H1 (cell line): Measurements from ENCODE around the gene GCGR. TPM values are rescaled to one million over a fixed set of nuclear protein-coding genes. Genes with fewer than 3 reads are reported as not detected.

Experiments
- CTCF ChIA-PET: fragments of 300-600 bp; sonication (Branson Sonifier 250); formaldehyde crosslinking; loops from one replicate; lab custom pipeline; 2021; ENCODE audit not compliant: partially characterized antibody; lab: Charles Lee
- POLR2A ChIA-PET: fragments of 300-600 bp; sonication (Branson Sonifier 250); formaldehyde crosslinking; loops from one replicate; lab custom pipeline; 2021; ENCODE audit warnings: inconsistent platforms; ENCODE audit not compliant: partially characterized antibody; lab: Charles Lee
- DNase-seq, 2 experiments: peaks; one replicate each; pipeline versions ENCODE4 v3.0.0 to v3.0.0-alpha.2; 2010 to 2022; ENCODE audit warnings: low spot score in 2 of 2, low read depth in 1 of 2, mixed read lengths in 1 of 2
- FAIRE-seq: peaks from 2 replicates; lab custom pipeline; 2011; peaks lifted over from hg19 to GRCh38; lab: Jason Lieb, UNC
- H2AFZ ChIP-seq: 2 replicates; pipeline ENCODE4 v1.8.1; 2012; ENCODE audit warnings: low read length, inconsistent platforms
- H2AK5ac ChIP-seq: 2 replicates; pipeline ENCODE4 v1.6.1; 2013; ENCODE audit warnings: low read depth, low read length
- H2BK120ac ChIP-seq: replicated peaks from 2 replicates; pipeline ENCODE3; 2013; ENCODE audit warnings: low read depth, low read length, inconsistent platforms
- H2BK12ac ChIP-seq: 2 replicates; pipeline ENCODE4 v1.6.1; 2013; ENCODE audit warnings: low read depth, low read length
- H2BK15ac ChIP-seq: 2 replicates; pipeline ENCODE4 v1.6.1; 2013; ENCODE audit warnings: low read length
- H2BK20ac ChIP-seq: 2 replicates; pipeline ENCODE4 v1.6.1; 2013; ENCODE audit warnings: low read length
- H2BK5ac ChIP-seq: 2 replicates; pipeline ENCODE4 v1.6.1; 2013; ENCODE audit warnings: low read depth, low read length
- H3K14ac ChIP-seq: 2 replicates; pipeline ENCODE4 v1.6.1; 2013; ENCODE audit warnings: inconsistent platforms; ENCODE audit not compliant: insufficient read length
- H3K18ac ChIP-seq: 2 replicates; pipeline ENCODE4 v1.6.1; 2013; ENCODE audit warnings: low read length; ENCODE audit errors: extremely low read depth
- H3K23ac ChIP-seq: 2 replicates; pipeline ENCODE4 v1.6.1; 2013; ENCODE audit warnings: inconsistent platforms; ENCODE audit not compliant: insufficient read length
- H3K23me2 ChIP-seq: 2 replicates; pipeline ENCODE4 v1.6.1; 2013; ENCODE audit warnings: low read depth, low read length
- H3K27ac ChIP-seq: 2 replicates; pipeline ENCODE4 v1.6.1; 2011; ENCODE audit warnings: low read depth, low read length, inconsistent platforms
- H3K27me3 ChIP-seq, 4 experiments: replicated peaks in 1 of 4; 1 replicate in 1 of 4; 2 replicates in 3 of 4; pipeline versions ENCODE4 v1.6.1 to v1.8.1; 2011 to 2013; ENCODE audit warnings: low read length in 3 of 4, mild to moderate bottlenecking in 3 of 4, inconsistent platforms in 2 of 4, mixed read lengths in 2 of 4, moderate library complexity in 1 of 4; ENCODE audit not compliant: control insufficient read depth in 3 of 4, insufficient read depth in 3 of 4; ENCODE audit errors: extremely low read depth in 1 of 4
- H3K36me3 ChIP-seq, 4 experiments: 2 replicates each; pipeline versions ENCODE4 v1.6.1 to v1.8.1; 2011 to 2013; ENCODE audit warnings: mild to moderate bottlenecking in 4 of 4, low read length in 3 of 4, moderate library complexity in 2 of 4, control low read depth in 1 of 4, inconsistent platforms in 1 of 4; ENCODE audit not compliant: insufficient read depth in 4 of 4, control insufficient read depth in 2 of 4
- H3K4ac ChIP-seq: replicated peaks from 2 replicates; pipeline ENCODE3; 2013; ENCODE audit warnings: low read length, low read depth, mixed read lengths, inconsistent platforms; ENCODE audit not compliant: insufficient read length
- H3K4me1 ChIP-seq, 4 experiments: replicated peaks in 1 of 4; 1 replicate in 1 of 4; 2 replicates in 3 of 4; pipeline versions ENCODE4 v1.6.1 to v1.8.1; 2011 to 2013; ENCODE audit warnings: low read length in 3 of 4, inconsistent platforms in 2 of 4, mixed read lengths in 1 of 4; ENCODE audit not compliant: insufficient read depth in 4 of 4, control insufficient read depth in 3 of 4
- H3K4me2 ChIP-seq, 2 experiments: 2 replicates each; pipeline versions ENCODE4 v1.6.1 to v1.8.1; 2011 to 2013; ENCODE audit warnings: low read depth in 2 of 2, low read length in 2 of 2, control low read depth in 1 of 2, inconsistent platforms in 1 of 2, mild to moderate bottlenecking in 1 of 2; ENCODE audit not compliant: insufficient read depth in 1 of 2
- H3K4me3 ChIP-seq, 4 experiments: fragments of 200-600, 300-600 bp in 1 of 4; sonication (generic), shearing (Covaris generic), sonication (Bioruptor Twin) in 1 of 4; 2 replicates each; pipeline versions ENCODE4 v1.5.1 to v1.8.1; 2011 to 2016; ENCODE audit warnings: low read length in 4 of 4, low read depth in 3 of 4, control low read depth in 2 of 4, inconsistent platforms in 2 of 4, mild to moderate bottlenecking in 2 of 4, mixed read lengths in 1 of 4, moderate library complexity in 1 of 4; ENCODE audit not compliant: insufficient read depth in 2 of 4; ENCODE audit errors: extremely low read depth in 1 of 4
- H3K56ac ChIP-seq: replicated peaks from 2 replicates; pipeline ENCODE3; 2013; ENCODE audit warnings: low read depth, mild to moderate bottlenecking, mixed read lengths, low read length, inconsistent platforms; ENCODE audit not compliant: insufficient read length
- H3K79me1 ChIP-seq: 2 replicates; pipeline ENCODE4 v1.6.1; 2013; ENCODE audit warnings: low read depth, low read length, control low read depth
- H3K79me2 ChIP-seq, 2 experiments: 2 replicates each; pipeline versions ENCODE4 v1.6.1 to v1.8.1; 2012 to 2013; ENCODE audit warnings: low read length in 2 of 2, mild to moderate bottlenecking in 2 of 2, inconsistent platforms in 1 of 2; ENCODE audit not compliant: insufficient read depth in 2 of 2, control insufficient read depth in 1 of 2
- H3K9ac ChIP-seq, 4 experiments: replicated peaks in 1 of 4; 1 replicate in 1 of 4; 2 replicates in 3 of 4; pipeline versions ENCODE4 v1.6.1 to v1.8.1; 2011 to 2013; ENCODE audit warnings: low read depth in 3 of 4, low read length in 3 of 4, control low read depth in 2 of 4, mild to moderate bottlenecking in 2 of 4, moderate library complexity in 2 of 4, inconsistent platforms in 1 of 4; ENCODE audit errors: extremely low read depth in 1 of 4
- H3K9me3 ChIP-seq, 2 experiments: 2 replicates each; pipeline versions ENCODE4 v1.6.1 to v1.8.1; 2012 to 2013; ENCODE audit warnings: mild to moderate bottlenecking in 2 of 2, moderate library complexity in 2 of 2, control low read depth in 1 of 2, inconsistent platforms in 1 of 2, low read depth in 1 of 2, low read length in 1 of 2, mixed read lengths in 1 of 2; ENCODE audit not compliant: insufficient read depth in 2 of 2
- H4K20me1 ChIP-seq, 2 experiments: replicated peaks in 1 of 2; 2 replicates each; pipeline versions ENCODE3 to v1.8.1; 2011 to 2013; ENCODE audit warnings: inconsistent platforms in 2 of 2, low read length in 2 of 2, mild to moderate bottlenecking in 1 of 2; ENCODE audit not compliant: insufficient read depth in 2 of 2, control insufficient read depth in 1 of 2
- H4K5ac ChIP-seq: 2 replicates; pipeline ENCODE4 v1.6.1; 2013; ENCODE audit warnings: low read length, low read depth, mixed read lengths, inconsistent platforms; ENCODE audit not compliant: insufficient read length
- H4K8ac ChIP-seq: 2 replicates; pipeline ENCODE4 v1.8.0; 2013; ENCODE audit warnings: mild to moderate bottlenecking, moderate library complexity, low read length, inconsistent platforms; ENCODE audit not compliant: insufficient read depth; ENCODE audit errors: extremely low read depth
- H4K91ac ChIP-seq: replicated peaks from 2 replicates; pipeline ENCODE3; 2013; ENCODE audit warnings: low read length, mixed read lengths, inconsistent platforms; ENCODE audit not compliant: insufficient read length
- BACH1 ChIP-seq: IDR thresholded peaks from 2 replicates; pipeline ENCODE4 v1.6.1; 2012; ENCODE audit warnings: low read length, improper control_type of control experiment
- EP300 ChIP-seq, 2 experiments: IDR thresholded peaks; 1 replicate in 1 of 2; 2 replicates in 1 of 2; pipeline ENCODE4 v1.6.1; 2011 to 2012; ENCODE audit warnings: low read depth in 2 of 2, low read length in 2 of 2, mild to moderate bottlenecking in 2 of 2, borderline replicate concordance in 1 of 2, inconsistent platforms in 1 of 2, moderate library complexity in 1 of 2
- GTF2F1 ChIP-seq: IDR thresholded peaks from 2 replicates; pipeline ENCODE4 v1.6.1; 2012; ENCODE audit warnings: low read depth, low read length, improper control_type of control experiment, borderline replicate concordance
- HDAC6 ChIP-seq: IDR thresholded peaks from one replicate; pipeline ENCODE4 v1.7.1; 2012; ENCODE audit warnings: low read depth, mild to moderate bottlenecking, inconsistent platforms, low read length, moderate library complexity
- KDM5A ChIP-seq: fragments of 200-600 bp; IDR thresholded peaks from 2 replicates; pipeline ENCODE4 v1.7.1; 2012; ENCODE audit warnings: mild to moderate bottlenecking, low read length, inconsistent platforms, mixed read lengths
- SAP30 ChIP-seq: fragments of 300-600 bp; sonication (generic); IDR thresholded peaks from 2 replicates; pipeline ENCODE4 v1.7.1; 2012; ENCODE audit warnings: low read length, moderate library complexity, mild to moderate bottlenecking, inconsistent platforms; ENCODE audit not compliant: insufficient read depth, insufficient replicate concordance
- SIX5 ChIP-seq: IDR thresholded peaks from 2 replicates; pipeline ENCODE4 v1.6.1; 2011; ENCODE audit warnings: mild to moderate bottlenecking, low read depth, low read length
- SRF ChIP-seq: IDR thresholded peaks from 2 replicates; pipeline ENCODE4 v1.6.1; 2011; ENCODE audit warnings: mild to moderate bottlenecking, low read depth, low read length, moderate library complexity
- YY1 ChIP-seq: IDR thresholded peaks from 2 replicates; pipeline ENCODE4 v1.6.1; 2011; ENCODE audit warnings: low read depth, mild to moderate bottlenecking, low read length
- WGBS, 2 experiments: shearing (Covaris generic) in 1 of 2; methylation state at CpG; one replicate each; pipeline versions ENCODE4 v1.1.6 to v1.1.7; 2013 to 2015; ENCODE audit warnings: low lambda C conversion rate in 2 of 2, mixed read lengths in 2 of 2, inconsistent platforms in 1 of 2, low coverage in 1 of 2, missing lambda C conversion rate in 1 of 2; ENCODE audit not compliant: insufficient replicate concordance in 2 of 2, insufficient coverage in 1 of 2, insufficient read length in 1 of 2; ENCODE audit errors: extremely low coverage in 1 of 2, missing lambda C conversion rate in 1 of 2; 5-methylcytosine and 5-hydroxymethylcytosine counted together
- polyA plus RNA-seq, 7 experiments: library from polyadenylated mRNA; depleted of rRNA in 3 of 7; stranded (reverse) in 5 of 7; unstranded in 2 of 7; fragments of >200 nt in 5 of 7; fragments of 200-250 nt in 2 of 7; gene quantifications; 1 replicate in 5 of 7; 2 replicates in 1 of 7; 4 replicates in 1 of 7; pipeline versions ENCODE4 v1.2.1 to v1.2.3, GENCODE V29; 2011 to 2013; ENCODE audit warnings: missing spikeins in 2 of 7, mixed read lengths in 2 of 7
- total RNA-seq: library from RNA; stranded (reverse); fragmentation: NEBNext Ultra II Directional; extraction: Animal tissue kit (Norgen Biotek cat#: 25700); gene quantifications from 2 replicates; pipeline ENCODE4 v1.2.1, GENCODE V29; 2021

Gene GCGR
- total and polyA plus RNA-seq, 2 of the 8 experiments (the other 6 are each of a cell fraction or from before 2014, with no cell fraction given), result 0.44 to 0.56 TPM

GRCh38 chr17:81801327-81801726 is 2.6 kb upstream of the GCGR start:
- H2BK12ac ChIP-seq, result no peak overlapping the region
- ChIA-PET POLR2A (interaction anchor here (0.6 to 1.5 kb wide), 5 partner anchors 14 to 155 kb away, joined by 3 to 7 read pairs (median 5); no protein-coding TSS in a partner anchor), CTCF (interaction anchor here (0.6 to 1.0 kb wide), 3 partner anchors 24 to 64 kb away, joined by 3 to 4 read pairs (median 3); no protein-coding TSS in a partner anchor)
- H3K79me2 ChIP-seq, result no peaks in the 10 kb centered on the region
- no peak overlapping the region for H2BK15ac ChIP-seq
- H2BK5ac ChIP-seq, result no peak overlapping the region
- H3K36me3 ChIP-seq, result peaks cover 0 to 10% (median 0%) of the 10 kb centered on the region in 4 experiments; a peak in 1 of 8 replicates
- DNase-seq (no peak), FAIRE-seq (no peak)
- no peak overlapping the region for H3K27ac ChIP-seq
- no peak overlapping the region for H3K56ac ChIP-seq
- no peak overlapping the region for H3K4me3 ChIP-seq
- H2BK120ac ChIP-seq, result no peak overlapping the region
- no peak overlapping the region for H4K8ac ChIP-seq
- H3K18ac ChIP-seq, result no peak overlapping the region
- H4K5ac ChIP-seq, result no peak overlapping the region
- H2BK20ac ChIP-seq, result no peak overlapping the region
- H3K9me3 ChIP-seq, result peaks cover 0 to 3% of the 10 kb centered on the region in 2 experiments; a peak in 1 of 4 replicates
- no peak overlapping the region for H2AFZ ChIP-seq
- H3K14ac ChIP-seq, result no peak overlapping the region
- H3K79me1 ChIP-seq, result no peaks in the 10 kb centered on the region
- no peak overlapping the region for H4K91ac ChIP-seq
- peaks cover 5% of the 10 kb centered on the region; the same call in 1 of the 2 replicates for H3K23me2 ChIP-seq
- H3K9ac ChIP-seq, result no peak overlapping the region
- peaks cover 0 to 3% (median 0%) of the 10 kb centered on the region in 4 experiments; a peak in 3 of 7 replicates for H3K4me1 ChIP-seq
- 83% methylated on average over 9 of the region's 9 CpGs; no CpG with 5 or more reads in 1 of the 2 experiments for WGBS, 2 experiments
- H2AK5ac ChIP-seq, result no peak overlapping the region
- peaks cover 0 to 1% of the 10 kb centered on the region in 2 experiments for H4K20me1 ChIP-seq
- no peak overlapping the region for H3K23ac ChIP-seq
- no peak overlapping the region for H3K4me2 ChIP-seq
- H3K27me3 ChIP-seq, result peaks cover 38 to 54% (median 50%) of the 10 kb centered on the region in 4 experiments
- no peak overlapping the region for H3K4ac ChIP-seq
- TF ChIP-seq SRF (no peak), SAP30 (no peak), YY1 (no peak), GTF2F1 (no peak), BACH1 (no peak), HDAC6 (no peak), SIX5 (no peak), KDM5A (no peak), EP300 (IDR thresholded peaks at IDR 0.05; ENCODE audit: borderline replicate concordance in 1 of 2, low read depth in 2 of 2, low read length in 2 of 2) (no peak)
